HepG2 (cell line): ENCODE measurements around the gene MED13. TPM values are rescaled to one million over a fixed set of nuclear protein-coding genes. Genes with fewer than 3 reads are reported as not detected.

ENCODE experiments used
- CAMTA2 ChIP-seq: sonication (generic); formaldehyde crosslinking; IDR thresholded peaks from 2 replicates; pipeline ENCODE4 v1.4.0; 2020; ENCODE audit warnings: mild to moderate bottlenecking, missing genetic modification reagents, borderline replicate concordance
- GABPA ChIP-seq, 2 experiments: IDR thresholded peaks; 2 replicates each; pipeline ENCODE4 v1.6.1; 2011 to 2016; ENCODE audit warnings: low read depth in 2 of 2, low read length in 1 of 2, missing biosample characterization in 1 of 2, missing genetic modification characterization in 1 of 2
- GLI4 ChIP-seq: sonication (generic); formaldehyde crosslinking; IDR thresholded peaks from 2 replicates; pipeline ENCODE4 v1.5.1; 2020; ENCODE audit warnings: missing genetic modification reagents, mild to moderate bottlenecking, moderate library complexity, borderline replicate concordance
- MED1 ChIP-seq: sonication (generic); formaldehyde crosslinking; IDR thresholded peaks from 2 replicates; pipeline ENCODE4 v1.4.0; 2020; ENCODE audit warnings: missing genetic modification reagents
- NFKB2 ChIP-seq: sonication (generic); formaldehyde crosslinking; IDR thresholded peaks from 2 replicates; pipeline ENCODE4 v1.4.0; 2020; ENCODE audit warnings: missing genetic modification reagents, borderline replicate concordance
- PHF20 ChIP-seq: sonication (generic); formaldehyde crosslinking; IDR thresholded peaks from 2 replicates; pipeline ENCODE4 v1.5.0; 2020; ENCODE audit warnings: mild to moderate bottlenecking, missing genetic modification reagents
- PITX1 ChIP-seq: sonication (generic); formaldehyde crosslinking; IDR thresholded peaks from 2 replicates; pipeline ENCODE4 v1.5.1; 2020; ENCODE audit warnings: mild to moderate bottlenecking, missing genetic modification reagents
- PREB ChIP-seq: sonication (generic); formaldehyde crosslinking; IDR thresholded peaks from 2 replicates; pipeline ENCODE4 v1.4.0; 2020; ENCODE audit warnings: missing genetic modification reagents
- RNF219 ChIP-seq: sonication (generic); formaldehyde crosslinking; IDR thresholded peaks from 2 replicates; pipeline ENCODE4 v1.5.0; 2020; ENCODE audit warnings: mild to moderate bottlenecking, missing genetic modification reagents
- TARDBP ChIP-seq: sonication (generic); formaldehyde crosslinking; IDR thresholded peaks from 2 replicates; pipeline ENCODE4 v1.8.0; 2022; ENCODE audit warnings: mild to moderate bottlenecking, missing genetic modification reagents
- TP53 ChIP-seq: sonication (generic); formaldehyde crosslinking; conservative IDR thresholded peaks from 2 replicates; pipeline ENCODE4 v1.4.0; 2020; ENCODE audit warnings: missing genetic modification reagents
- ZBTB2 ChIP-seq: sonication (generic); formaldehyde crosslinking; IDR thresholded peaks from 2 replicates; pipeline ENCODE4 v1.8.0; 2022; ENCODE audit warnings: low read depth, missing genetic modification reagents
- ZNF317 ChIP-seq: sonication (generic); formaldehyde crosslinking; IDR thresholded peaks from 2 replicates; pipeline ENCODE4 v1.5.0; 2020; ENCODE audit warnings: mild to moderate bottlenecking, missing genetic modification reagents
- ZNF329 ChIP-seq: sonication (generic); formaldehyde crosslinking; IDR thresholded peaks from 2 replicates; pipeline ENCODE4 v1.9.0; 2021; ENCODE audit warnings: low read depth, mild to moderate bottlenecking, missing genetic modification reagents
- ZNF335 ChIP-seq: sonication (generic); formaldehyde crosslinking; IDR thresholded peaks from 2 replicates; pipeline ENCODE4 v1.4.0; 2020; ENCODE audit warnings: missing genetic modification reagents
- ZNF512 ChIP-seq: sonication (generic); formaldehyde crosslinking; IDR thresholded peaks from 2 replicates; pipeline ENCODE4 v1.4.0; 2020; ENCODE audit warnings: mild to moderate bottlenecking, missing genetic modification reagents
- ZNF580 ChIP-seq: IDR thresholded peaks from 2 replicates; pipeline ENCODE4 v1.6.1; 2016; ENCODE audit warnings: low read depth, borderline replicate concordance
- ZNF691 ChIP-seq: sonication (generic); formaldehyde crosslinking; IDR thresholded peaks from 2 replicates; pipeline ENCODE4 v1.4.0; 2020; ENCODE audit warnings: missing genetic modification reagents, low read depth, mild to moderate bottlenecking, borderline replicate concordance
- ZNF768 ChIP-seq: sonication (generic); formaldehyde crosslinking; IDR thresholded peaks from 2 replicates; pipeline ENCODE4 v1.4.0; 2020; ENCODE audit warnings: missing genetic modification reagents
- ZSCAN30 ChIP-seq: sonication (generic); formaldehyde crosslinking; IDR thresholded peaks from 2 replicates; pipeline ENCODE4 v1.5.0; 2020; ENCODE audit warnings: mild to moderate bottlenecking, missing genetic modification reagents
- polyA plus RNA-seq, 8 experiments: library from polyadenylated mRNA; depleted of rRNA in 3 of 8; stranded (reverse) in 7 of 8; unstranded in 1 of 8; fragments of >200 nt; fragmentation: Illumina TruSeq in 4 of 8; extraction: Trizol in 4 of 8; gene quantifications; 2 replicates each; pipeline versions ENCODE4 v1.2.1 to v1.2.3, GENCODE V29; 2011 to 2016; ENCODE audit warnings: low read depth in 4 of 8, missing spikeins in 1 of 8, mixed read lengths in 1 of 8; ENCODE audit not compliant: insufficient read depth in 1 of 8
- total RNA-seq, 5 experiments: library from RNA; depleted of rRNA; stranded (reverse); fragments of >200 nt; fragmentation: Illumina TruSeq; extraction: Trizol; gene quantifications; 2 replicates each; pipeline ENCODE4 v1.2.3, GENCODE V29; 2016; ENCODE audit warnings: low read depth in 1 of 5

The MED13 gene
- total and polyA plus RNA-seq, 2 of the 13 experiments (the other 11 are each of a cell fraction or from before 2014, with no cell fraction given): 27.4 to 69.1 TPM

GRCh38 chr17:61927208-61928100, 137.6 kb downstream of the MED13 start, which contains the start of gene INTS2 (continued):
- TF ChIP-seq ZNF691 (CRISPR knock-in tag): peak; percentile 70; the same call in 1 of the 2 replicates
- TF ChIP-seq GABPA (IDR thresholded peaks at IDR 0.05; ENCODE audit: low read depth, low read length): no peak
- TF ChIP-seq GABPA (CRISPR knock-in tag; IDR thresholded peaks at IDR 0.05; ENCODE audit: low read depth): peak; percentile 63; the same call in 1 of the 2 replicates
- TF ChIP-seq PHF20 (CRISPR knock-in tag): peak; percentile 96
- TF ChIP-seq ZNF512 (CRISPR knock-in tag): no peak
- no peak; the same call in none of the 2 replicates for TF ChIP-seq ZNF317 (CRISPR knock-in tag)
- peak; percentile 55; the same call in 1 of the 2 replicates for TF ChIP-seq MED1 (CRISPR knock-in tag)
- TF ChIP-seq RNF219 (CRISPR knock-in tag): peak; percentile 92
- TF ChIP-seq PREB (CRISPR knock-in tag): no peak
- TF ChIP-seq ZNF580 (CRISPR knock-in tag): peak; percentile 94
- TF ChIP-seq TARDBP (CRISPR knock-in tag): peak; percentile 73
- peak; percentile 87 for TF ChIP-seq ZNF768 (CRISPR knock-in tag)
- TF ChIP-seq ZSCAN30 (CRISPR knock-in tag): peak; percentile 64; the same call in 1 of the 2 replicates
- TF ChIP-seq TP53: no peak
- peak; percentile 90 for TF ChIP-seq ZNF335
- TF ChIP-seq GLI4: peak; percentile 97
- TF ChIP-seq ZNF329: peak; percentile 84
- 0 out of 2 replicates have a peak, but pooled peaks have one; percentile 63 for TF ChIP-seq CAMTA2 (CRISPR knock-in tag)
- TF ChIP-seq NFKB2: peak; percentile 99
- TF ChIP-seq PITX1 (CRISPR knock-in tag): peak; percentile 62; the same call in 1 of the 2 replicates
- no peak for TF ChIP-seq ZBTB2
